Activated gamma-delta T cell treated with anti-CD3 and anti-CD28 coated beads, Interleukin-2, amount 50 U/mL, for 16 hours (primary cell): ENCODE data around the gene SLC5A11.
"Not testable (repeated sequence)": the region's sequence is repeated elsewhere in the genome, so short reads cannot be mapped to it uniquely, and the experiment has no call there.

Experiments
- DNase-seq: peaks from one replicate; pipeline ENCODE4 v3.0.0-alpha.2; 2020; ENCODE audit warnings: low read depth

SLC5A11 gene

GRCh38 chr16:24836836-24837235 is 8.9 kb upstream of the SLC5A11 start:
- no peak for DNase-seq

DNA sequence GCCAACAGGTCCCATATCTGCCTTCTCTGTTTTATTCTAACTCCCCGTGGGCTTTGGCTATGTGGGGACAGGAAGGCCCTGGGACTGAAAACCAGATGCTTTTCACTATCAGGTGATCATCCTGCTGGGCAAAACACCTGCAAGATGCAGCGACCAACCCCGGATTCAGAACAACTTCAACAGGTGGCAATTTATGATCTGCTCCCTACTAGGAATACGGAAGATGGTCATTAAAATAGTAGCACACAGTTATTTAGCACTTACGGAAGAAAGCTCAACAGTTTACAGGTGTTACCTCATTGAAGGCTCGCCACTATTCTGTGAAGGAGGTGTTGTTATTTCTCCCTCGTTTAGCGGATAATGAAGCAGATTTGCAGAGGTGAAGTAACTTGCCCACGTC is 7.8 kb upstream of the SLC5A11 start:
- no peak for DNase-seq

GRCh38 chr16:24838554-24839266 is 7.1 kb upstream of the SLC5A11 start:
- no peak for DNase-seq

GRCh38 chr16:24839347-24839972 is 6.3 kb upstream of the SLC5A11 start:
- DNase-seq = no peak

GRCh38 chr16:24841291-24841690 is 4.5 kb upstream of the SLC5A11 start:
- no peak for DNase-seq

DNA sequence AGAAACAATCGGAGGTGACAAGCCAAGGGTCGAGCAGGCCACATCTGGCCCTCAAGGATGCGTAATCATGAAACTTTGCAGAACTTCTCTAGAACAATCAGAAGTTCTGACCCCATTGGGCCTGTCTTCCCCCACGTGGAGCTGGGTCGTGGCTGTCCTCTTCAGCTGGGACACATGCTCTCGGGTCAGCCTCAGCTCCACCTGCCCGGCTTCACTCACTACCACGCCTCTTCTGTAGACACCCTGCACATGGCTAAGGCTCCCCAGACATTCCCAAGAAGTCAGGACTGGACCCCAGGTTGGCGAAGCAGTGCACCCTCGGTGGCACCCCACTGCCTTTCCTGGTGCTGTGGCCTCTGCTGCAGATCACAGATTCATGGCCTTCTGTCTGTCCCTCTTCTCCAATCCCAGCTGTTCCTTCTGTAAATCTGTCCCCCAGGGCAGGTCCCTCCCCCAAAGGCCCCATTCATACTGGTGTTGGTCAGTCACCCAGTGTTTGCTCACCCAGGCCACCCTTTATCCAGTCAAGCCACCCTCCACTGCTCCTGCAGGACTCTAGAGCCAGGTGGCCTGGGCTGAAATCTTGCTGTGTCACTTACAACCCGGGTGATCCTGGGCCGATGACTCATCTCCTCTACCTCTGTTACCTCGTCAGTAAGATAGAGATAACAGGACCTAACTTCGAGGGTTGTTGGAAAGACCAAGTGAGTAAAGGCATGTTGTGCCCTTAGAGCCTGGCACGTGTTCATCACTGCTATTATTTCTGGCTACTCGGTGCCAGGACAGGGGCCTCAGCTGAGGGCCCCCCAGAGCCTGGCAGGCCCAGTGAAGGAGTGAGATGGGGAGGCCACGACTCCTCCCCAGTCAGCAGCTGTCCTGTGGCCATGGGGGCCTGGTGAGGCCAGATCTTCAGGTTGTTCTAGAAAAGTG is 1.4 kb upstream of the SLC5A11 start:
- no peak for DNase-seq

DNA sequence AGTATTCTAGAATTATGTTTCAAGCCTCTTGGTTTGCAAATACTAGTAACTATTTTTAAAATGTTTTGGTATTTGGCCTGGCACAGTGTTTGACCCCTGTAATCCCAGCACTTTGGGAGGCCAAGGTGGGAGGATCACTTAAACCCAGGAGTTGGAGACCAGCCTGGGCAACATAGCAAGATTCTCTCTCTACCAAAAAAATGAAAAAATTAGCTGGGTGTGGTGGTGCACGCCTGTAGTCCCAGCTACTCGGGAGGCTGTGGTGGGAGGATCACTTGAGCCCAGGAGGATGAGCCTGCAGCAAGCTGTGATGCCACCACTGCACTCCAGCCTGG is 765 bp upstream of the SLC5A11 start:
- DNase-seq = not testable (repeated sequence)

GRCh38 chr16:24846548-24847357 is 990 bp downstream of the SLC5A11 start:
- DNase-seq = no peak

DNA sequence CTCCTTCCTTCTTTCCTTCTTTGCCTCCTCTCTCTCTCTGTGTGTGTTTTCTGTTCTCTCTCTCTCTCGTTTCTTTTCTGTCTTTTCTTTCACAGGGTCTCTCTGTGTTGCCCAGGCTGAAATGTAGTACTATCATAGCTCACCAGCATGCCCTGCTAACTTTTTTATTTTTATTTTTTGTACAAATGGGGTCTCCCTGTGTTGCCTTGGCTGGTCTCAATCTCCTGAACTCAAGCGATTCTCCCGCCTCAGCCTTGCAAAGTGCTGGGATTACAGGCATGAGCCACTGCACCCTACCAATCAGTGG is 1.5 kb downstream of the SLC5A11 start:
- DNase-seq = no peak

- no peak for DNase-seq
Observed at GRCh38 chr16:24848065-24848464, 2.3 kb downstream of the SLC5A11 start.

DNA sequence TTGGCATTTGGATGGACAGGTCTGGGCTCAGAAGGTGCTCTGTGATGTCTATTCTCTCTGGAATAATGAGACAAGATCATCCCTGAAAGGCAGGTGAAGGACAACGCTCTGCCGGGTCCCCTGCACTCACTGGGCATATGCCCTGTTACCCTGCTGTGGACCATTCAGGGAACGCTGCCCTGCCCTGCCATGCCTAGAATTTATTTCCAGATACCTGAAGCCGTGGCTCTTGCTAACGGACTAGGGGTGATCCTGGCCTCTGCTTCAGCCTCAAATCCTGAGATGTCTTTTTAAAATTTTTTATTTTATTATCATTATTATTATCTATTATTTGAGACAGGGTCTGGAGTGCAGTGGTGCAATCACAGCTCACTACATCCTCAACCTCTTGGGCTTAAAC is 3.9 kb downstream of the SLC5A11 start:
- no peak for DNase-seq

DNA sequence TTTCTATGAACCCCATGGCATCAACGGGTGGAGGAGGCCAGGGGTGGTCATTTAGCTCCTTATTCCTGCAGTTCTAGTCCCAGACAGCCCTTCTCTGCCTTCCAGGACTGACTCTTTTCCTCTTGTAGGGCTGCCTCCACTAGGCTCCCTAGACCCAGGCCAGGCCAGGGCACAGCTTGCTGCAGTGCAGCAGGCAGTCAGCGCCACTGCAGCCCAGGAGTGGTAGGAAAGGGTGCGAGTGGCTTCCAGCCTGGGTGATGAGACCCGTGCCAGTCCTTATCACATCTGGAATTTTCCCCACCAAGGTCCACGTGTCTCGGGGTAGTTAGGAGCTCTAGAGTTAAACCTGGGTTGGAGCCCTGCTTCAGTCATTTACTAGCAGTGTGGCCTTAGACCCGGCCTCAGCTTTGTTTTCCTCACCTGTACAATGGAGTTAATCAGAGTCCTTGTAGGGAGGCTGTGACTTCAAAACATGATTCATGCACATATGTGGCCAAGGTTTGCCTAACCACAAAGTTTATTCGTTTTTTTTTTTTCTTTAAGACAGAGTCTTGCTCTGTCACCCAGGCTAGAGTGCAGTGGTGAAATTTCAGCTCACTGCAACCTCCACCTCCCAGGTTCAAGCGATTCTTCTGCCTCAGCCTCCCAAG is 4.7 kb downstream of the SLC5A11 start:
- DNase-seq = no peak

GRCh38 chr16:24851700-24852099 is 5.9 kb downstream of the SLC5A11 start:
- no peak for DNase-seq

DNA sequence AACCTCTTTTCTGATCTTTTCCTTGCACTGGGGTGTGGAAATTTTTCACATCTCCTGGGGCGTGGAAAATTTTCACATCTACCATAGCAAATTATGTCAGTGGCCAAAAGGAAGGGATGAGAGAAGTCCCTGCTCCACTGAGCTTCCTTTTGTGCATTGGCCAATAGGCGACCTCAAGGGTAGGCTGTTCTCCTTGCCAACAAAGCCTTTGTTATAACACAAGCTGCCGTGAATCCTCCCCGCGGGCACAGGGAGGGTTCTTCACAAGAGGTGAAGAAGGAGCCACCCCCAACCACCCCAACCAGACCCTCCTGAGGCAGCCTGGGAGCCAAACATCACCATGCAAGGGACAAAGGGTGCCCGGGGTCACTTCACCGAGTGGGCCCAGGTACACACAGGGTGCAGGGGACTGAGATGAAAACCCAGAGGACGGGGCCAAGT is 6.5 kb downstream of the SLC5A11 start:
- no peak for DNase-seq

DNA sequence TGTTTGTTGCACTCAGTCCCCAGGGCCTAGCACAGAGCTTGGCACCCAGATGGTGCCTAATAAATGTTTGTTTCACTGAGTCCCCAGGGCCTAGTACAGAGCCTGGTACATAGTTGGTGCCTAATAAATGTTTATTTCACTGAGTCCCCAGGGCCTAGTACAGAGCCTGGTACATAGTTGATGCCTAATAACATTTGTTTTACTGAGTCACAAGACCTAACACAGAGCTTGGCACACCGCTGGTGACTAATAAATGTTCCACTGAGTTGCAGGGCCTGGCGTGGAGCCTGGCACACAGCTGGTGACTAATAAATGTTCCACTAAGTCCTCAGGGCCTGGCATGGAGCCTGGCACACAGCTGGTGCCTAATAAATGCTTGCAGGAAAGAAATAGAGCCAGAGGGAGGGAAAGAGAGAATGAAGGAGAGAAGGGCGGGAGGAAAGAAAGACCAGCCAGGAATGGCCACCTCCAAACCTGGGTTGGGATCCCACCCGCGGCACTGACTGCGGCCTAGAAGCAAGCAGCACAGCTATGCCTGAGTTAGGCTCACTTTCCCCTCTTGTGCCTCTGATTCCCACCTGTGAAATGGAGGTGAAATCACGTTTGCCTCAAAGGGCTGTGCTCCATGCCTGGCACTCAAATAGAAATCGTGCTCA is 7.5 kb downstream of the SLC5A11 start:
- no peak for DNase-seq

DNA sequence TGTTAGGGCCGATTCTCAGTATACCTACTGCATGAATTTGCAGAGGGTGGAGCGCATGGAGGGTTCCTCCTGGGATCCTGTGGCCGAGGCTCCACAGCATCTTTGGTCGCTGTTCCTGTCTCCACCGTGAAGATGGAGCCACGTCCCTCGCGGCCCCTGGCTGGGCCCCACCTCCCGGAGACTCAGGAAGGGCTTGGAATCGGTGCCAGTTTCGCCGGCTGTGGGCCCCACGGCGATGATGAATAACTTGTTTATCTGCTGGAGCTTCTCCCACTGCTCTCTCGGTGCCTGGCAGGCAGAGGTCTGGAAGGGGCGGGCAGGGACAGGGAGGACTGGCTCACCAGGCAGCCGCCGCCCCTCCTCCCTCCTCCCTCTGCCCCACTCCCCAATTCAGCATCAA is 8.1 kb downstream of the SLC5A11 start:
- DNase-seq = no peak

GRCh38 chr16:24854607-24855171 is 8.9 kb downstream of the SLC5A11 start:
- no peak for DNase-seq

GRCh38 chr16:24855678-24856077 is 9.9 kb downstream of the SLC5A11 start:
- DNase-seq = no peak

- DNase-seq = not testable (repeated sequence)
Observed at GRCh38 chr16:24856871-24857270, 11.1 kb downstream of the SLC5A11 start.

GRCh38 chr16:24858219-24859041 is 12.7 kb downstream of the SLC5A11 start:
- peak; percentile 5 for DNase-seq
